ENCODE results near the gene TRIM14. TPM values are rescaled to one million over a fixed set of nuclear protein-coding genes. Genes with fewer than 3 reads are reported as not detected.

Gene TRIM14
- total RNA-seq, 1 experiment from 2014 or later = 12.5 TPM

DNA sequence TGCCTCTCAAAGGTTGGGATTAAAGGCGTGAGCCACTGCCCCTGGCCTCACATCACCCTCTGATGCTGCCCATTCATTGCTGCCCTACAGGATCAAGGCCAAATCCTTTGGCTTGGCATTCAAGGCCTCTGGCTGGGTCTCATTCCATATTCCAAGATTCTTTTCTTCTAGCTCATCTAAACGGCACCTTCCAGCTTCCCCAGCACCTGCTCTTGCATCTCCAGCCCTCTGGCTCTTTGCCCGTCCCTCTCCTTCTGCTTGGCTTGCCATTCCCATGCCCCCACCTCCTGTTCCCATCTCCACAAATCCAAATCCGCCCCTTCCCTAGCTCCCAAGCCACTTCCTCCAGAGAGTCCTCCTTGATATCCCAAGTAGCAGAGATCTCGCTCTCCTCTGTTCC, 40.3 kb upstream of the TRIM14 start:
- H3K56ac ChIP-seq (ENCODE audit: insufficient read length, low read depth, low read length) = no peak overlapping the region
- no peaks in the 10 kb centered on the region for H3K79me1 ChIP-seq (ENCODE audit: insufficient read depth, low read depth, low read length, poor library complexity, severe bottlenecking)
- Mint-ChIP-seq H3K4me3 (no peak overlapping the region), H3K4me1 (peaks cover 0 to 4% of the 10 kb centered on the region in 2 experiments; a peak in 2 of 4 replicates), H3K9me3 (no peaks in the 10 kb centered on the region), H3K27me3 (ENCODE audit: low read depth) (no peaks in the 10 kb centered on the region), H3K27ac (peak overlapping the region in 1 of 3 experiments; percentile 66; a peak in 2 of 7 replicates), H3K36me3 (ENCODE audit: insufficient read depth in 1 of 3, low read depth in 3 of 3) (peaks cover 3 to 9% (median 3%) of the 10 kb centered on the region in 3 experiments; a peak in 4 of 7 replicates)
- H3K23me2 ChIP-seq (ENCODE audit: insufficient read length, low read depth, low read length, poor library complexity, severe bottlenecking) = no peaks in the 10 kb centered on the region
- H4K8ac ChIP-seq (replicated peaks; ENCODE audit: insufficient read length, low read depth, low read length) = no peak overlapping the region
- no peak overlapping the region for H2BK12ac ChIP-seq (ENCODE audit: insufficient read length, low read depth, low read length)
- no peak overlapping the region; the same call in 1 of the 2 replicates for H3K14ac ChIP-seq (ENCODE audit: insufficient read depth, low read length)
- H2AFZ ChIP-seq (ENCODE audit: low read length) = no peak overlapping the region
- H3K9me3 ChIP-seq (ENCODE audit: control insufficient read depth, low read depth, low read length) = no peaks in the 10 kb centered on the region
- H3K4me2 ChIP-seq (ENCODE audit: insufficient read depth, insufficient read length, low read length) = no peak overlapping the region
- no peak overlapping the region for H3K9ac ChIP-seq (ENCODE audit: extremely low read depth, insufficient read length, low read length)
- H4K20me1 ChIP-seq (ENCODE audit: control insufficient read depth, insufficient read depth, insufficient read length) = no peaks in the 10 kb centered on the region
- no CpG with 5 or more reads among the region's 5 CpGs for WGBS (ENCODE audit: extremely low coverage, insufficient read length, low lambda C conversion rate)
- H3K18ac ChIP-seq (ENCODE audit: insufficient read length, low read depth, low read length) = no peak overlapping the region
- DNase-seq = no peak
- H4K91ac ChIP-seq (ENCODE audit: insufficient read length, low read depth, low read length) = no peak overlapping the region
- H4K5ac ChIP-seq (ENCODE audit: insufficient read length, low read depth, low read length) = no peak overlapping the region
- H3K79me2 ChIP-seq (ENCODE audit: insufficient read depth, low read length) = no peaks in the 10 kb centered on the region
- H2BK5ac ChIP-seq (ENCODE audit: insufficient read length, low read length) = no peak overlapping the region
- TF ChIP-seq, protein P1, sequence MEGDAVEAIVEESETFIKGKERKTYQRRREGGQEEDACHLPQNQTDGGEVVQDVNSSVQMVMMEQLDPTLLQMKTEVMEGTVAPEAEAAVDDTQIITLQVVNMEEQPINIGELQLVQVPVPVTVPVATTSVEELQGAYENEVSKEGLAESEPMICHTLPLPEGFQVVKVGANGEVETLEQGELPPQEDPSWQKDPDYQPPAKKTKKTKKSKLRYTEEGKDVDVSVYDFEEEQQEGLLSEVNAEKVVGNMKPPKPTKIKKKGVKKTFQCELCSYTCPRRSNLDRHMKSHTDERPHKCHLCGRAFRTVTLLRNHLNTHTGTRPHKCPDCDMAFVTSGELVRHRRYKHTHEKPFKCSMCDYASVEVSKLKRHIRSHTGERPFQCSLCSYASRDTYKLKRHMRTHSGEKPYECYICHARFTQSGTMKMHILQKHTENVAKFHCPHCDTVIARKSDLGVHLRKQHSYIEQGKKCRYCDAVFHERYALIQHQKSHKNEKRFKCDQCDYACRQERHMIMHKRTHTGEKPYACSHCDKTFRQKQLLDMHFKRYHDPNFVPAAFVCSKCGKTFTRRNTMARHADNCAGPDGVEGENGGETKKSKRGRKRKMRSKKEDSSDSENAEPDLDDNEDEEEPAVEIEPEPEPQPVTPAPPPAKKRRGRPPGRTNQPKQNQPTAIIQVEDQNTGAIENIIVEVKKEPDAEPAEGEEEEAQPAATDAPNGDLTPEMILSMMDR (conservative IDR thresholded peaks at IDR 0.05) = no peak
- H3K4ac ChIP-seq (ENCODE audit: low read depth, low read length) = no peak overlapping the region
- no peak overlapping the region for H2BK120ac ChIP-seq (ENCODE audit: low read depth, low read length, poor library complexity, severe bottlenecking)
- H3T11ph ChIP-seq (ENCODE audit: low read length) = no peak overlapping the region
- no peak overlapping the region for H3K23ac ChIP-seq (ENCODE audit: insufficient read length, low read depth, low read length)
- no peak overlapping the region for H2AK5ac ChIP-seq (ENCODE audit: insufficient read length, low read length)
- H3K27ac ChIP-seq (ENCODE audit: insufficient read length, low read depth, low read length) = no peak overlapping the region
- H3K4me1 ChIP-seq (ENCODE audit: insufficient read depth, low read length) = no peaks in the 10 kb centered on the region
- H3K27me3 ChIP-seq (ENCODE audit: insufficient read depth, low read length) = no peaks in the 10 kb centered on the region
- H2BK15ac ChIP-seq (ENCODE audit: low read depth, low read length) = no peak overlapping the region
- no peak overlapping the region for H2BK20ac ChIP-seq (ENCODE audit: low read depth, low read length, poor library complexity, severe bottlenecking)
